ENCODE data around the gene CFAP100.

- TF ChIP-seq CTCF (IDR thresholded peaks at IDR 0.05; ENCODE audit: low read length), result no peak
- TF ChIP-seq EZH2 (IDR thresholded peaks at IDR 0.05; ENCODE audit: borderline replicate concordance, low read length), result no peak
Measured at GRCh38 chr3:126449621-126450051, 54.9 kb downstream of the CFAP100 start.

All from OCI-LY1 (cell line).